ENCODE data around the gene BEX4.

The BEX4 gene

DNA sequence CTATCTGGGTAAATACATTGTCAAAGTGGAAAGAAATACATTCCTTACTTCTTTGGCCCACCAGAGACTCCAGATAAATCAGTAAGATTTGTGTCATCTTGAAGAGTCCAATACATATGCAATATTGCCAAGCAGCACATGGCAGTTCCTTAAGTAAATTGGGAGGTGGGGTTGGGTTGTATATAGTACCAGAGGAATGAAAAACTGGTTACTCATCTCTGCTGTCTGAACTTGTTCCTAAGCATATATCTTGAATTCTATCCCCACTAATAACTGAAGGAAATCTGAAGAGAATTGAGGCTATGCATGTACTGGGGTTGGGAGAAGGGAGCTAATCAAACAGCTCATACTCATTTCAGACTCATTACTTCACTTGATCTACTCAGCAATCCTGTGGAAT is 25.2 kb downstream of the BEX4 start:
- no peak for DNase-seq (ENCODE audit: low spot score)

DNA sequence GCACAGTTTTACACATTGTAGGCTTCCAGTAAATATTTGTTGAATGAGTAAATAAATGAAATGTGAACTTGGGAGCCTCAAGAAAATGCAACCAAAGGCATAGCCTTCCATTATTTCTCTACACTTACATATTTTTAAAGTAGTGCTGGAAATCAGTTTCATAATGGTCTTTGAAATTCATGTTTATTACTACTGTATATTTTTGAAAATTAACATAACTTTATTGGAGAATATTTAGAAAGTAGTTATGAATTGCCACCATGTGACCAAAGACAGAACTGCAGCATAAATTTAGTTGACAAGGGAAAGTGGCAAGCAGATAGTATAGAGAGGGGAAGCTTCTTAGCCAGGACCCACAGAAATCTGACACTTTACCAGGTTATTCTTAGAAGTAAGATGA is 33.6 kb downstream of the BEX4 start:
- DNase-seq (ENCODE audit: low spot score): peak; percentile 6

DNA sequence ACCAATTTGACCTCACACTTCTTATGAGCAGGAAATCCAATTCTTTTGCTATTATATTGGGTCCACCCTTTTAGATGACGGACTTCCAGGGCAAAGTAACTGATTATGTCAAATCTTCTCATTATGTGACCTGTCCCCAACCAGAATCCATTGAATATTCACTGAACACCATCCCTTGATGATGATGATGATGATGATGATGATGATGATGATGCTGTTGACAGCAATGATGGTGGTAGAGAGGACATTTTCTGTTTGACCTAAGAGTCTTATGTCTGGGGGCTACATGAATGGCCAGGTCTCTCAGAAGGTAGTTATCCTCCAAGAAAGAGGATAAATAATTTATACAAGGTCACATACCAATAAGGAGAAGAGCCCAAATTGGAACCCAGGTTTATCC is 34.9 kb downstream of the BEX4 start:
- DNase-seq (ENCODE audit: low spot score): no peak

DNA sequence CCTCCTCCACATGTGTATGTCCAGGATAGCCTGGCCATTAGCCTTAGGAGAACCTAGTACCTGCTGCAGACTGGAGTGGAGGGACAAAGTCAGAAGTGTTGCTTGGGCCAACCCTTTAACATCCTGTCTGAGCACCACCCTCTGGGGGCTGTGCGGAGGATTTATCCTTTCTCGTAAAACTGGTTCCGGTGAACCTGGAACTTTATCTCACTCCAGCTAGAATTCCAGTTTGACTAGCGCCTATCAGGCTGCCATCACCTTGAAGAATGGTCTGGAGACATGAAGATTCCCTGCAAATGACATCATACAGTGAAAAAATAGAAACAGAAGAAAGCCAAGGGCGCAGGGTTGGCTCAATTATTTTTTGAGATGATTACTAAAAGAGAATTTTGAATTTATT is 36.1 kb downstream of the BEX4 start:
- DNase-seq (ENCODE audit: low spot score): no peak

DNA sequence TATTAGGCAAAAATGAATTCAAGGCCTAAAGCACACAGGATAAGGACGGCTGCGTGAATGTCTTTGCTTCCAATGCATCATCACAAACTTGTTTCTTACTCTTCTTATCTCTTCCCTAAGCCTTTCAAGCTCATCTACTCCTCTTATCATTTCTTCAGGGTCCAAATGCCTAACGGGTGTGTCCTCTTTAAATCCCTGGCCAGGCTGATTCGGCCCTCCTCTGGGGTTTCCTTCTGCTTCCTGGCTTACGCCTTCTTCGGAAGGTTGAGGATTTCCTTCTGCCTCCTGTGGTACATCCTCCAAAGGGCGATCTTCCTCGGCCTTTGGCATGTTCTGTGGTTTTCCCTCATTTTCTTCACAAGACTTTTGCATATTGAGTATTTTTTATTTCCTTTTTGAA is 38.7 kb downstream of the BEX4 start:
- DNase-seq (ENCODE audit: low spot score): peak; percentile 15

DNA sequence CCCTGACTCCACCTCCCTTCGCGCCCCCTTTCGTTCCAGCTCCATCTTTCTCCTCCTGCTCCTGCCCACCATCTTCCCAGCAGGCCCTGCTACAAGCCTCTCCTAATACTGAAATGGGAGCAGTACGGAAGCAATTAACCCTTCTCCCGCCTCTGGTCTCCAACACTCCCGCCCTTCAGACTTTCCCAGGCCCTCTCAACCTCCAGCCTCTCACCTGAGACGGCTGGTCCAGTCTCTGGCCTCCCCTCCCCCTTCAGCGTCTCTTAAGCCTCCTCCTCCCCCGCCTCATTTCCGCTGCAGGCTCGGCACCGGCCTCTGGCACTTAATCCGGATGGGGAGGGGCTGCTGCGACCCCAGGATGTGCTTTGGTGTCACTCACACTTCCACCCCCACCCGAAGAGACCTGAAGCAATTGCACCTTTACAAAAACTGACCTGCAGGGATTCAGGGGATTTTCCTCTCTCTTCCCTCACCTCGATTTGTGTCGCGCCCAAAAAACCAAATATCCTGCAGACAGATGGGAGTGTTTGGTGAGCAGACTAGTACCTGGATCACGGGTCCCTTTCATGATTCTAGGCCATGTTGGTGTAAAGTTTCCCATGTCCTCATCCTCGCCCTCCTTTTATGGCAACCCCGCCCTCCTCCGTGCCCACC is 39.4 kb downstream of the BEX4 start:
- DNase-seq (ENCODE audit: low spot score): peak; percentile 52

DNA sequence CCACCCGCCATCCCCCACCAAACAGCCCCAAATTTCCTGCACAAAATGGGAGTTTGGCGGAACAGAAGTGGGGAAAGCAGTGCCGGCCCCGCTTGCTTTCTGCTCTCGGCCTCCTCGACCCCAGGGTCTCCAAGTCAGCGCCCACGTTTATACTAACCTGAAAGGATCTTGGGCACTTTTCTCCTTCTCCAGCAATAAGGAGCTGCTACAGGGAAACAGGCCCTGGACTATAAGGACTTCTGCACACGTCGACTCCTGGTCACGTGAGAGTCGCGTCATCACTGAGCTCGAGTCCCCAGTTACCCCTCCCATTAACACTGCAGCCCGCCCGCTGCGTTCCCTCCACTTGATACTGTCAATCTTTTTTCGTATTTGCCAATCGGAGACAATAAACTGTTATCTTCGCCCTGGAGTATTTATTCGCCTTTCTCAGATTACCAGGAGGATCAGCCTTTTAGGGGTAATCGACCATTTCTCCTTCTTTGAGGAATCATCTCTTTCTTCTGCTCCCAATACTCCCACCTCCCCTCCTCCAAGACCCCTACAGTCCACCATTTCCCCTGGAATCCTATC is 40.1 kb downstream of the BEX4 start, which contains the start of gene TCEAL8:
Gene TCEAL8 (minus strand): TSS at position 235 of the 573 bp plus-strand sequence. CDS start 1,176 bp downstream, outside the sequence.
- peak; percentile 81 for DNase-seq (ENCODE audit: low spot score)

DNA sequence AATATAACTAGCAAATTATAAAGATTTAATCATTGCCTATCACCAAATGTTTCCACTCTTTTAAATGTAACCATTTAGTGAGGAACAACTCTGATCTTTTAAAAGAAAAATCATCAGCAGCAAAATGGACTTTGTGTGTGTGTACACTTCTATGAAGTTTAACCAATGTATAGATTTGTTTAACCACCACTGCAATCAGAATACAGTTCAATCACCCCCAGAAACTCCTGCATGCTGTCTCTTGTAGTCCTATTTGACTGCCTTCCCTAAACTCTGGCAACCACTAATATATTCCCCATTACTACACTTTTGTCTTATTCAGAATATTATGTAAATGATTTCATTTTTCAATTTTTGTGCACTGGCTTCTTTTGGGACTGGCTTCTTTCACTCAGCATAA is 41.7 kb downstream of the BEX4 start:
- no peak for DNase-seq (ENCODE audit: low spot score)

DNA sequence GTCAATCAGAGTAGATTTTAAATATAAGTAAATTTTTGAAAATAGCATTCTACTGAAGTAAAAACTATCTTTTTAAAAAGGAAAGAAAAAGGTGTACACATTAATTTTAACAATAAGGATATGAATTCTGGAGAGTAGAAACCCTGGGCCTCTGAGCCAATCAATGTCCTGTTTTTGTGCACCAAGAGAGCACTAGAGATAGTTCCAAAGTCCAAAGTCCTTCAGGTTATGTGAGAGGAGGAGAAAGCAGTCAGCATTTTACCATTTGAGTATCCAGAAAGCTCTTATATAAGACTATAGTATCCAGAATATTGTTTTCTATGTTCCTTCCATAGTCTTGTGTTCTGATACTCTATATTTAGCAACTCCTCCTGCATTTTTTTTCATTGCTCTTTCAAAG is 43.4 kb downstream of the BEX4 start:
- no peak for DNase-seq (ENCODE audit: low spot score)
